Trophoblast cell (in vitro differentiated cells and primary cell): ENCODE measurements around the gene EYA2.

Experiments used
- DNase-seq, 2 donors: peaks; one replicate each; pipeline ENCODE4 v3.0.0-alpha.2; 2016
- H2AFZ ChIP-seq: 2 replicates; pipeline ENCODE4 v1.6.1; 2013; ENCODE audit warnings: low read length, moderate library complexity, mild to moderate bottlenecking; ENCODE audit not compliant: insufficient read depth, poor library complexity
- H2AK5ac ChIP-seq: 2 replicates; pipeline ENCODE4 v1.6.1; 2013; ENCODE audit warnings: mild to moderate bottlenecking, low read length
- H2BK120ac ChIP-seq: 2 replicates; pipeline ENCODE4 v1.6.1; 2013; ENCODE audit warnings: low read length, mild to moderate bottlenecking, moderate library complexity; ENCODE audit not compliant: insufficient read depth, poor library complexity
- H2BK12ac ChIP-seq: 2 replicates; pipeline ENCODE4 v1.6.1; 2013; ENCODE audit warnings: mild to moderate bottlenecking, low read length, moderate library complexity
- H2BK5ac ChIP-seq: 2 replicates; pipeline ENCODE4 v1.6.1; 2013; ENCODE audit warnings: low read length, low read depth, moderate library complexity, mild to moderate bottlenecking; ENCODE audit not compliant: poor library complexity
- H3K14ac ChIP-seq: 2 replicates; pipeline ENCODE4 v1.6.1; 2013; ENCODE audit warnings: mild to moderate bottlenecking, low read length
- H3K18ac ChIP-seq: 2 replicates; pipeline ENCODE4 v1.6.1; 2013; ENCODE audit warnings: mild to moderate bottlenecking, low read length
- H3K23ac ChIP-seq: 2 replicates; pipeline ENCODE4 v1.6.1; 2013; ENCODE audit warnings: low read length
- H3K27ac ChIP-seq: 2 replicates; pipeline ENCODE4 v1.5.1; 2013; ENCODE audit warnings: low read depth, mild to moderate bottlenecking, inconsistent platforms, low read length, moderate library complexity
- H3K27me3 ChIP-seq: 2 replicates; pipeline ENCODE4 v1.6.1; 2013; ENCODE audit warnings: inconsistent platforms, mild to moderate bottlenecking, low read length, moderate library complexity; ENCODE audit not compliant: insufficient read depth
- H3K36me3 ChIP-seq, 2 experiments: 1 replicate in 1 of 2; 2 replicates in 1 of 2; pipeline ENCODE4 v1.6.1; 2013; ENCODE audit warnings: low read length in 2 of 2, mild to moderate bottlenecking in 2 of 2, moderate library complexity in 1 of 2; ENCODE audit not compliant: insufficient read depth in 2 of 2, control insufficient read depth in 1 of 2
- H3K4ac ChIP-seq: 2 replicates; pipeline ENCODE4 v1.6.1; 2013; ENCODE audit warnings: low read depth, mild to moderate bottlenecking, low read length, moderate library complexity
- H3K4me1 ChIP-seq, 2 experiments: 1 replicate in 1 of 2; 2 replicates in 1 of 2; pipeline ENCODE4 v1.6.1; 2013; ENCODE audit warnings: low read length in 2 of 2, mild to moderate bottlenecking in 2 of 2, moderate library complexity in 1 of 2; ENCODE audit not compliant: insufficient read depth in 2 of 2, control insufficient read depth in 1 of 2
- H3K4me2 ChIP-seq: 2 replicates; pipeline ENCODE4 v1.6.1; 2013; ENCODE audit warnings: inconsistent platforms, mild to moderate bottlenecking, low read length, moderate library complexity
- H3K4me3 ChIP-seq: 2 replicates; pipeline ENCODE4 v1.5.1; 2013; ENCODE audit warnings: mild to moderate bottlenecking, low read depth, low read length, inconsistent platforms
- H3K79me1 ChIP-seq: one replicate; pipeline ENCODE4 v1.6.1; 2013; ENCODE audit warnings: low read length
- H3K79me2 ChIP-seq: 2 replicates; pipeline ENCODE4 v1.6.1; 2013; ENCODE audit warnings: low read length, mild to moderate bottlenecking; ENCODE audit not compliant: control insufficient read depth, insufficient read depth, poor library complexity
- H3K9ac ChIP-seq: 2 replicates; pipeline ENCODE4 v1.6.1; 2013; ENCODE audit warnings: mild to moderate bottlenecking, low read length
- H3K9me3 ChIP-seq: 2 replicates; pipeline ENCODE4 v1.6.1; 2013; ENCODE audit warnings: low read depth, mild to moderate bottlenecking, control low read depth, inconsistent platforms, low read length; ENCODE audit not compliant: insufficient read depth
- H4K12ac ChIP-seq: 2 replicates; pipeline ENCODE4 v1.6.1; 2013; ENCODE audit warnings: low read depth, mild to moderate bottlenecking, low read length, moderate library complexity
- H4K8ac ChIP-seq: 2 replicates; pipeline ENCODE4 v1.6.1; 2013; ENCODE audit warnings: low read depth, mild to moderate bottlenecking, low read length, moderate library complexity
- H4K91ac ChIP-seq: one replicate; pipeline ENCODE4 v1.6.1; 2013; ENCODE audit warnings: low read depth, mild to moderate bottlenecking, low read length, moderate library complexity
- WGBS: extraction: QIAGEN DNeasy Blood & Tissue Kit; methylation state at CpG from one replicate; pipeline ENCODE4 v1.1.7; 2013; ENCODE audit warnings: missing lambda C conversion rate; ENCODE audit not compliant: insufficient read length, insufficient coverage; ENCODE audit errors: extremely low coverage; 5-methylcytosine and 5-hydroxymethylcytosine counted together

EYA2 gene

GRCh38 chr20:47051936-47052526 lies 157.4 kb downstream of the EYA2 start:
- Histone ChIP-seq H3K4me2 (no peak overlapping the region), H3K14ac (no peak overlapping the region), H2BK120ac (no peak overlapping the region), H3K4me1 (peaks cover 0 to 3% of the 10 kb centered on the region in 2 experiments), H2BK5ac (no peak overlapping the region), H3K4ac (no peak overlapping the region), H3K18ac (no peak overlapping the region), H3K9ac (no peak overlapping the region), H4K8ac (no peak overlapping the region), H3K27me3 (no peaks in the 10 kb centered on the region), H3K4me3 (no peak overlapping the region), H2BK12ac (no peak overlapping the region), H3K36me3 (peaks cover 0 to 4% of the 10 kb centered on the region in 2 experiments), H3K27ac (no peak overlapping the region), H2AFZ (no peak overlapping the region), H3K79me1 (no peaks in the 10 kb centered on the region), H2AK5ac (no peak overlapping the region), H3K9me3 (no peaks in the 10 kb centered on the region), H4K12ac (no peak overlapping the region), H4K91ac (no peak overlapping the region), H3K79me2 (no peaks in the 10 kb centered on the region), H3K23ac (no peak overlapping the region)
- no CpG with 5 or more reads among the region's 8 CpGs for WGBS
- no peak for DNase-seq

DNA sequence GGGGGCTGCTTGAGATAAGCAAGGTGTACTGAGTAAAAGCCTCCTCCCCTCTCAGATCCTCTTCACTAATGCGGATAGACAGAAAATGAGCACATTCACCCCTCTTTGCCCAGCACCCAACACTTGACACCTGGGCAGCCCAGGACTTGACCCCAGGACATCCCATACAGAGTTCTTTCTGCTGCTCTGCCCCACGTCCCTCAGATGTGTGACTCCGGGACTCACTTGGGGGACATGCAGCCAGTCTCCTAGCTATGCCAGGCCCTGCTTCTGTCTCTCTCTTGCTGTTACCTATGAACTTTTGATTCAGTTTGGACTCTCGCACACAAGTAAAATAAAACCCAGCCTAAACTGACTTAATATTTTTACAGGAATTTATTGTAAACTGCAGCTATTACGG lies 159.9 kb downstream of the EYA2 start:
- H3K4me3 ChIP-seq = no peak overlapping the region
- H4K8ac ChIP-seq = no peak overlapping the region
- H4K12ac ChIP-seq = no peak overlapping the region
- H3K9me3 ChIP-seq = no peaks in the 10 kb centered on the region
- H3K79me1 ChIP-seq = no peaks in the 10 kb centered on the region
- no peaks in the 10 kb centered on the region for H3K27me3 ChIP-seq
- H3K14ac ChIP-seq = no peak overlapping the region
- no peak overlapping the region for H2BK12ac ChIP-seq
- no peak overlapping the region for H3K18ac ChIP-seq
- peaks cover 0 to 3% of the 10 kb centered on the region in 2 experiments for H3K4me1 ChIP-seq
- H3K36me3 ChIP-seq = peaks cover 0 to 2% of the 10 kb centered on the region in 2 experiments
- H3K79me2 ChIP-seq = no peaks in the 10 kb centered on the region
- H2AK5ac ChIP-seq = no peak overlapping the region
- H3K4ac ChIP-seq = no peak overlapping the region
- DNase-seq = no peak
- no CpG with 5 or more reads among the region's 5 CpGs for WGBS
- no peak overlapping the region for H2AFZ ChIP-seq
- no peak overlapping the region for H2BK5ac ChIP-seq
- no peak overlapping the region for H3K23ac ChIP-seq
- H3K27ac ChIP-seq = no peak overlapping the region
- no peak overlapping the region for H3K9ac ChIP-seq
- H2BK120ac ChIP-seq = no peak overlapping the region
- H4K91ac ChIP-seq = no peak overlapping the region
- H3K4me2 ChIP-seq = no peak overlapping the region

DNA sequence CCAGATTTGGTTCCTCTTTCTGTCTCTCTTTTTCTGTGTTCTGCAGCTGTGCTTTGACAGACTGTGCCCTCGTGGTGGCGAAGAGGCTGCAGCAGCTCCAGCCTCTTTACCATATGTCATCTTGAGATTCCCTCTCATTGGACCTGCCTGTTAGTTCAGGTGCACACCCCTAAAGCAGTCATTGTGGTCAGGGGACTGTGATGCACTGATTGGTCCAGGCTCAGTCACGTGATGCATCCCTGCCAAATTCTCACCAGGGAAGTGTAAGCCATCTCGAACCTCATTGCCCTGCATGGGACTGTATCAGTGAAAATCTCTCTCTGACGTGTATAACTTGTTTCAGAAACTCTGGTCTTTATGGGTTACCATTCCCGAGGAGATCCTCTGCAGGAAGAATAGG lies 160.3 kb downstream of the EYA2 start:
- H3K4ac ChIP-seq = no peak overlapping the region
- H2BK120ac ChIP-seq = no peak overlapping the region
- H3K18ac ChIP-seq = no peak overlapping the region
- H3K9me3 ChIP-seq = no peaks in the 10 kb centered on the region
- no peak overlapping the region for H3K4me2 ChIP-seq
- peaks cover 0 to 3% of the 10 kb centered on the region in 2 experiments for H3K4me1 ChIP-seq
- no peak overlapping the region for H4K12ac ChIP-seq
- no peak overlapping the region for H4K91ac ChIP-seq
- H2AFZ ChIP-seq = no peak overlapping the region
- no CpG with 5 or more reads among the region's 6 CpGs for WGBS
- no peak overlapping the region for H3K4me3 ChIP-seq
- no peaks in the 10 kb centered on the region for H3K79me2 ChIP-seq
- H3K79me1 ChIP-seq = no peaks in the 10 kb centered on the region
- no peak overlapping the region for H2AK5ac ChIP-seq
- no peak overlapping the region for H3K14ac ChIP-seq
- no peak overlapping the region for H4K8ac ChIP-seq
- no peak for DNase-seq
- no peak overlapping the region for H2BK12ac ChIP-seq
- H3K9ac ChIP-seq = no peak overlapping the region
- H2BK5ac ChIP-seq = no peak overlapping the region
- H3K27ac ChIP-seq = no peak overlapping the region
- H3K36me3 ChIP-seq = peaks cover 0 to 2% of the 10 kb centered on the region in 2 experiments
- no peak overlapping the region for H3K23ac ChIP-seq
- H3K27me3 ChIP-seq = no peaks in the 10 kb centered on the region

DNA sequence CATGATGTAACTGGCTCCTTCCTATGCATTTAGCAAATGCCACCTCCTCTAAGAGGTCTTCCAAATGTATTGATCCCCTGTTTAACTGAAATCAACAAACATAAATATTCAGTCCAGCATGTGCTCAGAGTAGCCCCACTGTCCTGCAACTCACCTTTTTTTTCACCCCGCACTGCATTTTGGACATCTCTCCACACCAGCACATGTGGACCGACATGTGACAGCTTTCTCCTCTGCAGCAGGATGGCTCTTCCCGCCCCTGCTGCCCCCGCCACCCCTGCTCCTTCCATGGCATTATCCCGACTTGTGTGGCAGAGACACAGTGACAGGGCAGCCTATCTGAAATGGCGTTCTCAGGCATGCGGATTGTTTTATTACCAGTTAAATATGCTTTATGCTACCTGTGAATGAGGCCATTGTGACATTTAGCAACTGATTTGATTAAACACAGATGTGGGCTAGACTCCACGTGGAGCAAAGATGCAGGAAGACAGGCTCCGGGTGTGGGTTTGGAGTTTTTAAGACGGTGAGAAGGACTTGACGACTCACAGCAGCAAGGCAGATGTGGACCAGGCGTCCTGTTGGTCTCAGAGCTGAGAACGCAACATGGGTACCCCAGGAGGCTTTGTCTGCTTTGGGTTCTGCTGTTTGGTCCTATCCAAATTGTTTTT lies 161.2 kb downstream of the EYA2 start:
- no peak for DNase-seq

More for the DNA sequence above, 161.2 kb downstream of the EYA2 start:
- Histone ChIP-seq H3K18ac (no peak overlapping the region), H2BK5ac (no peak overlapping the region), H4K91ac (no peak overlapping the region), H2AK5ac (no peak overlapping the region), H3K27me3 (no peaks in the 10 kb centered on the region), H3K4me2 (no peak overlapping the region), H4K8ac (no peak overlapping the region), H3K36me3 (peaks cover 0 to 2% of the 10 kb centered on the region in 2 experiments), H3K79me1 (no peaks in the 10 kb centered on the region), H3K9ac (no peak overlapping the region), H2AFZ (no peak overlapping the region), H4K12ac (no peak overlapping the region), H3K9me3 (no peaks in the 10 kb centered on the region), H2BK12ac (no peak overlapping the region), H3K14ac (no peak overlapping the region), H3K23ac (no peak overlapping the region), H3K27ac (no peak overlapping the region), H3K4me1 (peaks cover 0 to 3% of the 10 kb centered on the region in 2 experiments), H3K4me3 (no peak overlapping the region), H3K79me2 (no peaks in the 10 kb centered on the region), H3K4ac (no peak overlapping the region), H2BK120ac (no peak overlapping the region)
- WGBS = no CpG with 5 or more reads among the region's 13 CpGs
